ENCODE results near the gene NAA80.

DNA sequence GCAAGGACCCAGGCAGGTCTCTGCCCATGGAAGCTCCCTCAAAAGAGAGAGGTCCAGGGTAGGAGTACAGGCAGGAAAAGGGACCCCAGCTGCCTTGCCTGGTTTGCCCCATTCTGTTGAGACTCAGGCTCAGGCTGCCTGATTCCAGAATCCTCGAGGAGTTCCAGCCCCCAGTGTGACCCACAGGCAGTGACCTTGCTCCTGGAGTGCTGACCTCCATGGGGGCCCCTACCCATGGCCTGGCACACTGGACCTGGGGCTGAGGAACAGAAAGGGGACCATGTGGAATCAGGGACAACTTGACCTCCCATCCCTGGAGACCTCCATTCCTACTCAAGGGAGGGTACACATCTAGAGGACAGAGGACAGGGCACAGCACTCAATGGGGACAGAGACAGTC is 33.6 kb downstream of the NAA80 start:
- TF ChIP-seq POLR2AphosphoS5 (IDR thresholded peaks at IDR 0.05; ENCODE audit: borderline replicate concordance, low read depth, low read length) (no peak), EZH2 (IDR thresholded peaks at IDR 0.05) (no peak), FOXP2 (optimal IDR thresholded peaks at IDR 0.05; ENCODE audit: control extremely low read depth, extremely low read length, insufficient read depth) (no peak)

All from SK-N-MC (cell line).